Measurements from ENCODE around the gene PKDCC. TPM values are rescaled to one million over a fixed set of nuclear protein-coding genes. Genes with fewer than 3 reads are reported as not detected.

PKDCC gene
- total and polyA plus RNA-seq, 2 of the 13 experiments (the other 11 are each of a cell fraction or from before 2014, with no cell fraction given): 52.6 to 58.8 TPM

GRCh38 chr2:42107249-42108042 lies 59.6 kb downstream of the PKDCC start (continued):
- TF ChIP-seq UBTF (CRISPR knock-in tag; IDR thresholded peaks at IDR 0.05): peak; percentile 22; the same call in 1 of the 2 replicates
- TF ChIP-seq ZNF383 (CRISPR knock-in tag; IDR thresholded peaks at IDR 0.05; ENCODE audit: borderline replicate concordance): no peak
- no peak for TF ChIP-seq CSRNP2 (CRISPR knock-in tag; conservative IDR thresholded peaks at IDR 0.05; ENCODE audit: low read depth)
- TF ChIP-seq KLF13 (CRISPR knock-in tag; IDR thresholded peaks at IDR 0.05): no peak
- no peak for TF ChIP-seq POLR2AphosphoS2 (IDR thresholded peaks at IDR 0.05; ENCODE audit: low read depth, low read length)
- no peak for TF ChIP-seq DMAP1 (CRISPR knock-in tag; IDR thresholded peaks at IDR 0.05)
- no peak for TF ChIP-seq PITX1 (CRISPR knock-in tag; IDR thresholded peaks at IDR 0.05)
- no peak for TF ChIP-seq ZNF749 (CRISPR knock-in tag; IDR thresholded peaks at IDR 0.05; ENCODE audit: borderline replicate concordance)
- no peak for TF ChIP-seq SP1 (IDR thresholded peaks at IDR 0.05)
- no peak for TF ChIP-seq SP1 (CRISPR knock-in tag; IDR thresholded peaks at IDR 0.05)
- TF ChIP-seq ZBTB20 (CRISPR knock-in tag; IDR thresholded peaks at IDR 0.05; ENCODE audit: borderline replicate concordance, low read depth): peak; percentile 60; the same call in 1 of the 2 replicates
- TF ChIP-seq ZBTB34 (CRISPR knock-in tag; IDR thresholded peaks at IDR 0.05): no peak
- TF ChIP-seq GATAD1 (CRISPR knock-in tag; IDR thresholded peaks at IDR 0.05): no peak
- no peak for TF ChIP-seq BCLAF1 (IDR thresholded peaks at IDR 0.05)
- TF ChIP-seq ADNP (CRISPR knock-in tag; IDR thresholded peaks at IDR 0.05): no peak
- no peak for TF ChIP-seq ZNF740 (CRISPR knock-in tag; IDR thresholded peaks at IDR 0.05)
- no peak for TF ChIP-seq NFATC3 (CRISPR knock-in tag; IDR thresholded peaks at IDR 0.05)
- no peak for TF ChIP-seq ZFP41 (CRISPR knock-in tag; IDR thresholded peaks at IDR 0.05; ENCODE audit: borderline replicate concordance)
- no peak for TF ChIP-seq LBX2 (CRISPR knock-in tag; IDR thresholded peaks at IDR 0.05; ENCODE audit: borderline replicate concordance)
- TF ChIP-seq ZNF652 (CRISPR knock-in tag; IDR thresholded peaks at IDR 0.05; ENCODE audit: borderline replicate concordance, low read depth): peak; percentile 7; the same call in 1 of the 2 replicates

Measured in HepG2 (cell line).